GM12878 (cell line): ENCODE measurements around the gene DHDH. TPM values are rescaled to one million over a fixed set of nuclear protein-coding genes. Genes with fewer than 3 reads are reported as not detected.

ENCODE experiments used
- ATF2 ChIP-seq: IDR thresholded peaks from 2 replicates; pipeline ENCODE4 v1.6.1; 2012; ENCODE audit warnings: low read length, inconsistent platforms
- BACH1 ChIP-seq: fragments of 450-650 bp; IDR thresholded peaks from 2 replicates; pipeline ENCODE4 v1.6.1; 2017; ENCODE audit warnings: mild to moderate bottlenecking, borderline replicate concordance
- CEBPZ ChIP-seq: fragments of 150-350 bp; IDR thresholded peaks from 2 replicates; pipeline ENCODE4 v1.6.1; 2016; ENCODE audit warnings: low read depth, low read length
- E4F1 ChIP-seq: fragments of 450-650 bp; IDR thresholded peaks from 2 replicates; pipeline ENCODE4 v1.6.1; 2018; ENCODE audit warnings: borderline replicate concordance, mild to moderate bottlenecking; ENCODE audit not compliant: partially characterized antibody
- EGR1 ChIP-seq, 2 experiments: IDR thresholded peaks; 1 replicate in 1 of 2; 2 replicates in 1 of 2; pipeline ENCODE4 v1.6.1; 2011 to 2012; ENCODE audit warnings: low read depth in 2 of 2, low read length in 2 of 2, borderline replicate concordance in 1 of 2, mild to moderate bottlenecking in 1 of 2, moderate library complexity in 1 of 2
- ETV6 ChIP-seq, 2 experiments: fragments of 450-650 bp in 1 of 2; IDR thresholded peaks in 1 of 2; conservative IDR thresholded peaks in 1 of 2; 2 replicates each; pipeline ENCODE4 v1.6.1; 2014; ENCODE audit warnings: antibody characterized with exemption in 1 of 2, borderline replicate concordance in 1 of 2, low read depth in 1 of 2, mild to moderate bottlenecking in 1 of 2, moderate library complexity in 1 of 2
- HDAC6 ChIP-seq: fragments of 200-600 bp; sonication (generic); IDR thresholded peaks from one replicate; pipeline ENCODE4 v1.8.0; 2017; ENCODE audit warnings: antibody characterized with exemption; ENCODE audit not compliant: unreplicated experiment
- JUND ChIP-seq: IDR thresholded peaks from 2 replicates; pipeline ENCODE4 v1.6.1; 2012; ENCODE audit warnings: low read depth, mild to moderate bottlenecking, low read length, improper control_type of control experiment, moderate library complexity
- KDM1A ChIP-seq: fragments of 200-600 bp; sonication (generic); IDR thresholded peaks from 2 replicates; pipeline ENCODE4 v1.6.1; 2016; ENCODE audit warnings: borderline replicate concordance
- KLF5 ChIP-seq: fragments of 450-650 bp; IDR thresholded peaks from 2 replicates; pipeline ENCODE4 v1.6.1; 2014; ENCODE audit warnings: mild to moderate bottlenecking; ENCODE audit not compliant: partially characterized antibody
- LARP7 ChIP-seq: fragments of 450-650 bp; IDR thresholded peaks from 2 replicates; pipeline ENCODE4 v1.6.1; 2017; ENCODE audit warnings: mild to moderate bottlenecking
- NKRF ChIP-seq: fragments of 450-650 bp; conservative IDR thresholded peaks from 2 replicates; pipeline ENCODE4 v1.6.1; 2017; ENCODE audit warnings: mild to moderate bottlenecking, moderate library complexity
- PML ChIP-seq: IDR thresholded peaks from 2 replicates; pipeline ENCODE4 v1.6.1; 2012; ENCODE audit warnings: low read length, inconsistent platforms
- POLR2AphosphoS5 ChIP-seq: IDR thresholded peaks from 2 replicates; pipeline ENCODE4 v1.6.1; 2011; ENCODE audit warnings: mild to moderate bottlenecking, low read length, inconsistent platforms
- POU2F2 ChIP-seq: IDR thresholded peaks from 3 replicates; pipeline ENCODE4 v1.6.1; 2011; ENCODE audit warnings: low read depth, mild to moderate bottlenecking, low read length, borderline replicate concordance
- SRF ChIP-seq, 2 experiments: IDR thresholded peaks; 2 replicates each; pipeline ENCODE4 v1.6.1; 2011; ENCODE audit warnings: low read depth in 2 of 2, low read length in 2 of 2, mild to moderate bottlenecking in 1 of 2, moderate library complexity in 1 of 2
- USF1 ChIP-seq: IDR thresholded peaks from 2 replicates; pipeline ENCODE4 v1.6.1; 2011; ENCODE audit warnings: borderline replicate concordance, low read depth, mild to moderate bottlenecking, moderate library complexity, mixed read lengths, low read length; ENCODE audit not compliant: insufficient read depth; ENCODE audit errors: extremely low read length
- YBX1 ChIP-seq: fragments of 450-650 bp; IDR thresholded peaks from 2 replicates; pipeline ENCODE4 v1.6.1; 2016; ENCODE audit warnings: antibody characterized with exemption
- ZNF24 ChIP-seq: fragments of 450-650 bp; IDR thresholded peaks from 2 replicates; pipeline ENCODE4 v1.6.1; 2017; ENCODE audit warnings: antibody characterized with exemption, mild to moderate bottlenecking
- polyA plus RNA-seq, 11 experiments: library from polyadenylated mRNA; depleted of rRNA in 4 of 11; unstranded in 6 of 11; stranded (reverse) in 5 of 11; fragments of >200 nt; fragmentation: Nextera tagmentation in 4 of 11; fragmentation: Illumina TruSeq in 1 of 11; extraction: Ambion mirVana in 4 of 11; extraction: Trizol in 1 of 11; gene quantifications; 1 replicate in 1 of 11; 2 replicates in 10 of 11; pipeline versions ENCODE4 v1.2.1 to v1.2.3, GENCODE V29; 2011 to 2016; ENCODE audit warnings: inconsistent platforms in 2 of 11, missing spikeins in 2 of 11, low read depth in 1 of 11
- total RNA-seq, 4 experiments: library from RNA; depleted of rRNA in 3 of 4; stranded (reverse); fragments of >200 nt in 3 of 4; fragmentation: Illumina TruSeq in 1 of 4; extraction: Trizol in 1 of 4; gene quantifications; 2 replicates each; pipeline versions ENCODE4 v1.2.1 to v1.2.3, GENCODE V29; 2013 to 2021

DHDH gene
- total and polyA plus RNA-seq, 10 of the 15 experiments (the other 5 are each of a cell fraction or from before 2014, with no cell fraction given), result 0.13 to 0.21 (median 0.15) TPM; not detected in 7

- TF ChIP-seq LARP7 (peak; percentile 72), YBX1 (no peak), EGR1 (IDR thresholded peaks at IDR 0.05; ENCODE audit: borderline replicate concordance in 1 of 2, low read depth in 2 of 2, low read length in 2 of 2) (peak; percentile 72 to 91), HDAC6 (no peak), BACH1 (peak; percentile 86), USF1 (peak; percentile 100), NKRF (peak; percentile 92), SRF (IDR thresholded peaks at IDR 0.05; ENCODE audit: low read depth in 2 of 2, low read length in 2 of 2) (no peak), ATF2 (no peak), ZNF24 (0 out of 2 replicates have a peak, but pooled peaks have one; percentile 22), PML (peak; percentile 74; the same call in 1 of the 2 replicates), KDM1A (no peak), KLF5 (peak; percentile 67), POU2F2 (peak; percentile 65; the same call in 1 of the 3 replicates), POLR2AphosphoS5 (peak; percentile 81), ETV6 (conservative IDR thresholded peaks at IDR 0.05 in 1 of 2, IDR thresholded peaks at IDR 0.05 in 1 of 2; ENCODE audit: borderline replicate concordance in 1 of 2, low read depth in 1 of 2) (no peak), E4F1 (no peak), CEBPZ (no peak), JUND (no peak)
These were observed 21.3 kb downstream of the DHDH start, which contains the start of gene BAX (continued) for GRCh38 chr19:48954595-48955307.
